OCI-LY1 (cell line): Measurements from ENCODE around the gene EFNB2.

Source experiments
- H2AFZ ChIP-seq: fragments of 200-600 bp; sonication (generic), shearing (Covaris generic); 2 replicates; pipeline ENCODE4 v1.6.0; 2014; ENCODE audit warnings: antibody characterized with exemption, mild to moderate bottlenecking, low read length
- H3F3A ChIP-seq: fragments of 200-600 bp; sonication (generic), shearing (Covaris generic); 2 replicates; pipeline ENCODE4 v1.6.0; 2014; ENCODE audit warnings: mild to moderate bottlenecking, antibody characterized with exemption, low read length, moderate library complexity; ENCODE audit not compliant: insufficient read depth
- H3K27ac ChIP-seq: fragments of 200-600 bp; sonication (generic); 2 replicates; pipeline ENCODE4 v1.5.1; 2014; ENCODE audit warnings: low read length, mixed run types, mild to moderate bottlenecking, low read depth; ENCODE audit not compliant: poor library complexity, severe bottlenecking
- H3K27me3 ChIP-seq: fragments of 200-600 bp; sonication (generic); 2 replicates; pipeline ENCODE4 v1.6.0; 2014; ENCODE audit warnings: antibody characterized with exemption, mild to moderate bottlenecking, low read length, moderate library complexity; ENCODE audit not compliant: insufficient read depth
- H3K36me3 ChIP-seq: fragments of 200-600 bp; sonication (generic); 2 replicates; pipeline ENCODE4 v1.6.1; 2014; ENCODE audit warnings: mild to moderate bottlenecking, antibody characterized with exemption, low read length, moderate library complexity, mixed read lengths; ENCODE audit not compliant: insufficient read depth
- H3K4me1 ChIP-seq: fragments of 200-600 bp; sonication (generic); 2 replicates; pipeline ENCODE4 v1.5.1; 2014; ENCODE audit warnings: mild to moderate bottlenecking, low read length, moderate library complexity; ENCODE audit not compliant: insufficient read depth, severe bottlenecking
- H3K4me2 ChIP-seq: fragments of 200-600 bp; sonication (generic), shearing (Covaris generic); 2 replicates; pipeline ENCODE4 v1.6.1; 2014; ENCODE audit warnings: low read length
- H3K4me3 ChIP-seq: fragments of 200-600 bp; sonication (generic); 2 replicates; pipeline ENCODE4 v1.5.1; 2014; ENCODE audit warnings: low read length, low read depth, mild to moderate bottlenecking, mixed read lengths; ENCODE audit not compliant: poor library complexity, severe bottlenecking
- H3K79me2 ChIP-seq: fragments of 200-600 bp; shearing (Covaris generic); 2 replicates; pipeline ENCODE4 v1.6.1; 2016; ENCODE audit warnings: mixed run types, low read length, mixed read lengths; ENCODE audit not compliant: insufficient read depth
- H3K9ac ChIP-seq: fragments of 200-600 bp; sonication (generic), shearing (Covaris generic); 2 replicates; pipeline ENCODE4 v1.6.1; 2014; ENCODE audit warnings: mild to moderate bottlenecking, low read length, mixed read lengths
- H3K9me2 ChIP-seq: fragments of 200-600 bp; sonication (generic), shearing (Covaris generic); 2 replicates; pipeline ENCODE4 v1.6.1; 2014; ENCODE audit warnings: low read depth, mild to moderate bottlenecking, low read length, mixed read lengths
- H3K9me3 ChIP-seq: fragments of 200-600 bp; shearing (Covaris generic); 2 replicates; pipeline ENCODE4 v1.6.1; 2014; ENCODE audit warnings: low read length, mixed read lengths
- H4K20me1 ChIP-seq: fragments of 200-600 bp; sonication (generic), shearing (Covaris generic); 2 replicates; pipeline ENCODE4 v1.6.0; 2016; ENCODE audit warnings: mild to moderate bottlenecking, low read length; ENCODE audit not compliant: insufficient read depth
- EZH2 ChIP-seq: fragments of 200-600 bp; sonication (generic), shearing (Covaris generic); IDR thresholded peaks from 2 replicates; pipeline ENCODE4 v1.8.0; 2017; ENCODE audit warnings: borderline replicate concordance, mixed run types, mild to moderate bottlenecking, antibody characterized with exemption, low read length, moderate library complexity, mixed read lengths
- TF ChIP-seq, protein P1 (sequence below): fragments of 200-600 bp; sonication (generic), shearing (Covaris generic); IDR thresholded peaks from 2 replicates; pipeline ENCODE4 v1.5.1; 2017; ENCODE audit warnings: mild to moderate bottlenecking, antibody characterized with exemption, low read length, moderate library complexity, mixed read lengths

The EFNB2 gene

GRCh38 chr13:106503730-106504453 lies 31.6 kb downstream of the EFNB2 start:
- Histone ChIP-seq H3K79me2 (no peaks in the 10 kb centered on the region), H4K20me1 (no peaks in the 10 kb centered on the region), H2AFZ (no peak overlapping the region), H3K4me3 (no peak overlapping the region), H3K4me1 (no peaks in the 10 kb centered on the region), H3K9me2 (no peaks in the 10 kb centered on the region), H3K9ac (no peak overlapping the region), H3F3A (no peaks in the 10 kb centered on the region), H3K27ac (no peak overlapping the region), H3K9me3 (no peaks in the 10 kb centered on the region), H3K36me3 (no peaks in the 10 kb centered on the region), H3K27me3 (no peaks in the 10 kb centered on the region), H3K4me2 (no peak overlapping the region)
- no peak for TF ChIP-seq EZH2
- TF ChIP-seq, protein P1, sequence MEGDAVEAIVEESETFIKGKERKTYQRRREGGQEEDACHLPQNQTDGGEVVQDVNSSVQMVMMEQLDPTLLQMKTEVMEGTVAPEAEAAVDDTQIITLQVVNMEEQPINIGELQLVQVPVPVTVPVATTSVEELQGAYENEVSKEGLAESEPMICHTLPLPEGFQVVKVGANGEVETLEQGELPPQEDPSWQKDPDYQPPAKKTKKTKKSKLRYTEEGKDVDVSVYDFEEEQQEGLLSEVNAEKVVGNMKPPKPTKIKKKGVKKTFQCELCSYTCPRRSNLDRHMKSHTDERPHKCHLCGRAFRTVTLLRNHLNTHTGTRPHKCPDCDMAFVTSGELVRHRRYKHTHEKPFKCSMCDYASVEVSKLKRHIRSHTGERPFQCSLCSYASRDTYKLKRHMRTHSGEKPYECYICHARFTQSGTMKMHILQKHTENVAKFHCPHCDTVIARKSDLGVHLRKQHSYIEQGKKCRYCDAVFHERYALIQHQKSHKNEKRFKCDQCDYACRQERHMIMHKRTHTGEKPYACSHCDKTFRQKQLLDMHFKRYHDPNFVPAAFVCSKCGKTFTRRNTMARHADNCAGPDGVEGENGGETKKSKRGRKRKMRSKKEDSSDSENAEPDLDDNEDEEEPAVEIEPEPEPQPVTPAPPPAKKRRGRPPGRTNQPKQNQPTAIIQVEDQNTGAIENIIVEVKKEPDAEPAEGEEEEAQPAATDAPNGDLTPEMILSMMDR, result no peak

GRCh38 chr13:106503272-106503671 lies 32.2 kb downstream of the EFNB2 start:
- no peak overlapping the region for H2AFZ ChIP-seq

DNA sequence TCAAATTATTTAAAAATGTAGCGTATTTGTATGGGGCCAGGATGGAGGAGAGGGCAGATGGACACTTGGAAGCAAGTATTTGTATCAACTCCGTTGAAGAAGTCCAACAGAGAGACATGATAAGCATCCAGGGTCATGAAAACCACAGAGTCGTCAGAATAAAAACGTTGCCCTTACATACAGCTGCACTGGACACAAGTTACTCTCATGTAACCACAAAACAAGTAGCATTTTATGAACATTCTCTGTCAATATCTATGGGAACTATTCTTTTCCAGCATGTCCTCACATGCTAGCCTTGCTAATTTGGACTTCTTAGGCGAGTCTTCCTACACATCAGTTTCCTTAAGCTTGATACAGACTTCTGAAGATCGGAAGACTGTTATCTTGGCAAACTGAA lies 35.0 kb downstream of the EFNB2 start:
- Histone ChIP-seq H3K9me2 (no peaks in the 10 kb centered on the region), H3K27ac (no peak overlapping the region), H3K4me2 (no peak overlapping the region), H3K36me3 (no peaks in the 10 kb centered on the region), H3K4me1 (no peaks in the 10 kb centered on the region), H2AFZ (no peak overlapping the region), H3K9ac (no peak overlapping the region), H3K9me3 (no peaks in the 10 kb centered on the region), H4K20me1 (no peaks in the 10 kb centered on the region), H3K4me3 (no peak overlapping the region), H3K79me2 (no peaks in the 10 kb centered on the region), H3F3A (no peaks in the 10 kb centered on the region), H3K27me3 (no peaks in the 10 kb centered on the region)
- no peak for TF ChIP-seq EZH2
- TF ChIP-seq, protein P1, result no peak

More at GRCh38 chr13:106503272-106503671, 32.2 kb downstream of the EFNB2 start:
- Histone ChIP-seq H3K36me3 (no peaks in the 10 kb centered on the region), H3K9me2 (no peaks in the 10 kb centered on the region), H3F3A (no peaks in the 10 kb centered on the region), H4K20me1 (no peaks in the 10 kb centered on the region), H3K79me2 (no peaks in the 10 kb centered on the region), H3K9ac (no peak overlapping the region), H3K4me1 (no peaks in the 10 kb centered on the region), H3K9me3 (no peaks in the 10 kb centered on the region), H3K27me3 (no peaks in the 10 kb centered on the region), H3K4me2 (no peak overlapping the region), H3K4me3 (no peak overlapping the region), H3K27ac (no peak overlapping the region)
- no peak for TF ChIP-seq EZH2
- TF ChIP-seq, protein P1, result no peak
